Bone marrow (tissue), 2 donors: ENCODE results near the gene FCAR.
"Not testable (repeated sequence)": the region's sequence is repeated elsewhere in the genome, so short reads cannot be mapped to it uniquely, and the experiment has no call there.

Experiments used
- DNase-seq, 2 donors: peaks; one replicate each; lab custom pipeline; 2025; lab: John Stamatoyannopoulos, UW

FCAR gene

DNA sequence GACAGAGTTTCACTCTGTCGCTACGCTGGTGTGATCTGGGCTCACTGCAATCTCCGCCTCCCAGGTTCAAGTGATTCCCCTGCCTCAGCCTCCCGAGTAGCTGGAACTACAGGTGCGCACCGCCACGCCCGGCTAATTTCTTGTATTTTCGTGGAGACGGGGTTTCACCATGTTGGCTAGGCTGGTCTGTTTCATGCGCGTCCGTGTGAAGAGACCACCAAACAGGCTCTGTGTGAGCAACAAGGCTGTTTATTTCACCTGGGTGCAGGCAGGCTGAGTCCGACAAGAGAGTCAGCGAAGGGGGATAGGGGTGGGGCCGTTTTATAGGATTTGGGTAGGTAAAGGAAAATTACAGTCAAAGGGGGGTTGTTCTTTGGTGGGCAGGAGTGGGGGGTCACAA, 20.1 kb downstream of the FCAR start:
- not testable (repeated sequence) for DNase-seq

DNA sequence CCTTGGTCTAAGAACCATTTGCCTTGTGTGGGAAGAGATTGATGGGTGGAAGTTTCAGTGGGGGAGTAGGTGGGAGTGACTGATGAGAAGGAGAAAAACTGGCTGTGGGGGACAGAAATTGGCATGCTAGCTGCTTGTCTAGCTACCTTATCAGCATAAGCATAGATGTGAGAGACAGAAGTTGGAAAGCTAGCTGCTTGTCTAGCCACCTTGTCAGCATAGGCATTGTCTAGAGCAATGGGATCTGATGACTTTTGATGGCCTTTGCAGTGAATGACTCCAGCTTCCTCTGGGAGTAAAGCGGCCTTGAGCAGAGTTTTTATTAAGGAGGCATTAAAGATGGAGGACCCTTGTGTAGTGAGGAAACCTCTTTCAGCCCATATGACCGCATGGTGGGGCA, 22.0 kb downstream of the FCAR start:
- no peak for DNase-seq

DNA sequence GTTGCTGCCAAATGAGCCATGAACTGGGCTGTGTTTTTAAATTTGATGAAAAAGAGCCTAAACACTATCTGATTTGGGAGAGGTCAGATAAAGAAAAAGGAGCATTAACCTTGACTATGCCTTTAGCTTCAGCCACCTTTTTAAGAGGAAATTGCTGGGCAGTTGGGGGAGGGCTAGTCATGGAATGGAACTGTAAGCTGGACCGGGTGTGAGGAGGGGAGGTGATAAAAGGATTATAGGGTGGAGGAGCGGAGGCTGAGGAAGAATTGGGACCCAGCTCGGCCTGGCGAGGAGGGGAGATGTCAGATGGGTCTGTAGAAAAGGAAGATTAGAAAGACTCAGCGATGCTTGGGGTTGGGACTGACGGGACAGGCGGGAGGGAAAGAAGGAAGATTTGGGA, 24.6 kb downstream of the FCAR start:
- not testable (repeated sequence) for DNase-seq

DNA sequence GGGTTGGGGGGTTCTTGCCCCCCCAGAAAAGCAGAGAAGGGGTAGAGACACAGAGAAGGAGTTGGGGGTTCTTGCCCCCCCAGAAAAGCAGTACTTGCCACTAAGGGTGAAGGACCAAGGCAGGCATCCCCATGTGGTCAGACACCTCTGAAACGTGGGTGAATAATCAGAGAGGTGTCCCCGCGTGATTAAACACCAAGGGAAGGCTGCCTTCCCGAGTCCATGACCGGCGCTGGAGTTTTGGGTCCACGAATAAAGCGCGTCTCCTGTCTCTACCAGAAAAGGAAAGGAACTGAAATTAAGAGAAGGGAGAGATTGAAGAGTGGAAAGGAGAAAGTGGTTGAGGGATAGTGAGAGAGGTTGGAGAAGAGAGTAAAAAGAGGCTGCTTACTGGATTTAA, 25.6 kb downstream of the FCAR start:
- DNase-seq, result not testable (repeated sequence)

DNA sequence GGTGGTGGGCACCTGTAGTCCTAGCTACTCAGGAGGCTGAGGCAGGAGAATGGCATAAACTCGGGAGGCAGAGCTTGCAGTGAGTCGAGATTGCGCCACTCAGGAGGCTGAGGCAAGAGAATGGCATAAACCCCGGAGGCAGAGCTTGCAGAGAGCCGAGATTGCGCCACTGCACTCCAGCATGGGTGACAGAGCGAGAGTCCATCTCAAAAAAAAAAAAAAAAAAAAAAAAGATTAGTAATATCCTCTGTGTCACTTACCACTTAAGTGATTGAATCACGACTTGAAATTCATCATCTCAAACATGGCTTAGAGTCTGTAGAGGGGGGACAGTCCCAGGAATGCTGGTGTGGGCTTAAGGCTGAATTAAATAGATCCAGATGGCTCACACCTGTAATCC, 27.1 kb downstream of the FCAR start:
- DNase-seq, result peak in 1 of 2 donors; percentile 20

DNA sequence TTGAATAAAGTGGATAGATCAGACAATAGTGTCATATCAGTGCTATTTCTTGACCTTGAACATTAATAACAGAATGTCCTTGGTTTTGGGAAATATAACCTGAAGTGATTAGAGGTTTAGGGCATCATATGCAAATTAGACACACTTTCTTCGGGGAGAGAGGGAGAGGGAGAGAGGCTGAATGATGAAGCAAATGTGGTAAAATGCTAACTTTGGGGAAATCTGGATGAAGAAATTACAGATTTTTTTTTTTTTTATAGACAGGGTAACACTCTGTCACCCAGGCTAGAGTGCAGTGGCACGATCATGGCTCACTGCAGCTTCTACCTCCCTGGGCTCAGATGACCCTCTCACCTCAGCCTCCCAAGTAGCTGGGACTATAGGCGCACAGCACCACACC, 28.0 kb downstream of the FCAR start:
- DNase-seq, result no peak

DNA sequence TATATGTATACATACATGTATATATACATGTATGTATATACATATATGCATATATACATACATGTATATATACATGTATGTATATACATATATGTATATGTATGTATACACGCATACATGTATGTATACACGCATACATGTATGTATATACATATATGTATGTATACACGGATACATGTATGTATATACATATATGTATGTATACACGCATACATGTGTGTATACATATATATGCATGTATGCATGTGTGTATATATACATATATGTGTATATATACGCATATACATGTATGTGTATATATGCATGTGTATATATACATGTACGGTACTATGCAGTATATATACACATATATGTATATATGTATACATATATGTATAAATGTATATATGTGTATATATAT, 29.3 kb downstream of the FCAR start:
- no peak for DNase-seq

DNA sequence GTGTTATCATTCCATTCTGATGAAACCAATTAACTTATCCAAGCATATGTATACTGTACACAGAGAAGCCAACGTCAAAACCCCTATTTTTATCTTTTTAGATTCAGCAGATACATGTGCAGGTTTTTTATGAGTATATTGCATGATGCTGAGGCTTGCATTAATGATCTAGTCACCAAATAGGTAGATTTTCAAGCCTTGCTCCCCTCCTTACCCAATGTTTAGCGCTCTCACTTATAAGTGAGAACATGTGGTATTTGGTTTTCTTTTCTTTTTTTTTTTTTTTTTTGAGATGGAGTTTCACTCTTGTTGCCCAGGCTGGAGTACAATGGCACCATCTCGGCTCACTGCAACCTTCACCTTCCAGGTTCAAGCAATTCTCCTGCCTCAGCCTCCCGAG, 30.2 kb downstream of the FCAR start:
- not testable (repeated sequence) for DNase-seq

DNA sequence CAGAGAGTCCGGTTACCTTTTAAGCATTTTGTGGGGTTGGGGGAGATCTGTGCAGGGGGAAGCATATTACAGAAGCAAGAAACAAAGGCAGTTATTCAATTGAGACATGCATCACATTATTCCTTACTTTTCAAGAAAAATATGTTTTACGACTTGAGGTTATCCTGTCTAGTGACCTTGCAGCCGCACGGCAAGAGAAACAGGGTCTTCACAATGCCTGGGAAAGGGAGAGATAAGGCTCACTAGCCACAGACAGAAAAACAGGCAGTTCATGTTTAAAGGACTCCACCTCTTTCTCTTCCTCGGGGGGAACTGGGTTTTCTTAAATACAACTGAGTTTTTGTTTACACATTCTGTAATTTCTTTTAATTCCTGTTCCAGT, 31.4 kb downstream of the FCAR start:
- peak in 1 of 2 donors; percentile 25 for DNase-seq

DNA sequence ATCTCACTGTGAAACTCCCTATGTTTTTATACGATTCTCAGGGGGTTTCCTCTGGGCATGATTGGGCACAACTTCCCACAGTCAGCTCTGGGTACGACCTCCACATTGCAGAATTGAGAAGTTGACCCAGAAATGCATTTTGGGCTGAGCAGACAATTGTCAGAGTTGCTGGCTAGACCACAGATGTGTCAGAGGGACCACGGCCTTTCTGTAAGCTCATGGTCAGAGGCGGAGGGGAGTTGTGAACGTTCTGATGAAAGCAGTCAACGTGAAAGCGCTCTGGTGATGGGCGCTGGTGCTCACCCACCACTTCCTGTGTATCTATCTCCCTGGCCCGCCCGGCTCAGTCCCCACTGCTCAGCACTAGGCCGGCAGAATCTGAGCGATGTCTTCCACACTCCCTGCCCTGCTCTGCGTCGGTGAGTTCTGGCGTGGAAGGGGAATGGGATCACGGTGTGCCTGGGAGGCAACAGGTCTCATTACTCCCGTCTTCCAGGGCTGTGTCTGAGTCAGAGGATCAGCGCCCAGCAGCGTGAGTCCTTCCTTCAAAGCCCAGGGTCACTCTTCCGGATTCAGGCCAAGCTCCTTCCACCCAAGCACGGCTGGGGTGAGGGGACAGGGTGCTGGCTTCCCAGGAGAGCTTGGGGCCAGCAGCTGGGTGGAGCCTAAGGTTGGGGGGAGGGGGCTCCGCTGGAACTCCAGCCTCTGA, 31.9 kb downstream of the FCAR start, which contains the start of gene NCR1:
NCR1 (plus strand) TSS at position 346 of the 709 bp plus-strand sequence; CDS start at position 386, 40 bp downstream.
- no peak for DNase-seq

DNA sequence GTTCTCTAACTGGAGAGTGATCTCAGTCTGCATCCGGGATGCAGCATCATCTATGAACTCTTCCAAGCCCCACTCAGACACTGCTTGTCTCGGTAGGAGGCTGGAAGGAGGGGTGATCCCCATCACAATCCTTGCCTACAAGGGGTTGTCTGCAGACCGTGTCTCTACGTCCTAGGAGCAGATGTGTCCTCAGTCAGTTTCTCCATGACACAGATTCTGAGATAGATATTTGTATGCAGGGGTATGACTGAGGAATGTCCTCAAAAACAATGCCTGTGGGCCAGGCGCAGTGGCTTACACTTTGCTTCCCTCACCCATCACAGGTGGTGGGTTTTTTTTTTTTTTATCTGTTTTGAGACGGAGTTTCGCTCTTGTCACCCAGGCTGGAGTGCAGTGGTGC, 32.8 kb downstream of the FCAR start:
- DNase-seq, result no peak

DNA sequence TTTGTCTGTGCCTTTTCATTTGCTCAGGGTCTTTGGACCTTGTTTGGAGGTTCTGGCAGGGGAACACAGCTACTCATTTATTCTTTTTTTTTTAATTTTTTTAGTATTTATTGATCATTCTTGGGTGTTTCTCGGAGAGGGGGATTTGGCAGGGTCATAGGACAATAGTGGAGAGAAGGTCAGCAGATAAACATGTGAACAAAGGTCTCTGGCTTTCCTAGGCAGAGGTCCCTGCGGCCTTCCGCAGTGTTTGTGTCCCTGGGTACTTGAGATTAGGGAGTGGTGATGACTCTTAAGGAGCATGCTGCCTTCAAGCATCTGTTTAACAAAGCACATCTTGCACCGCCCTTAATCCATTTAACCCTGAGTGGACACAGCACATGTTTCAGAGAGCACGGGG, 33.9 kb downstream of the FCAR start:
- DNase-seq, result not testable (repeated sequence)

DNA sequence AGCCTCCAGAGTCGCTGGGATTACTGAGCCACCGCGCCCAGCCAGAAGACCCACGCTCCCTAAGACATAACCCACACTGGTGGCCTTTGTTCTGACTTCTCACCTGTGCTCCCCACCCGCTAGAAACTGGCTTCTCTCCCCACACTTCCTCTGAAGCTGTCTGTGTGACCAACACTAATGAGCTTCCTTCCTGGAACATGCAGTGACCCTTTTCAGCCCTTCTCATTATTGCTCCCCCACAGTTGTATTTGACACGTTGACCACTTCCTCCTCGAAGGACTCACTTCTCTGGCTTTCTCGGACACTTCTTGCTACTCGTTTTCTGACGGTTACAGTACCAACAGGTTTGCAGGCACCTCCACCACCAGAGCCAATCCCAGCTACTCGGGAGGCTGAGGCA, 42.8 kb downstream of the FCAR start:
- DNase-seq, result no peak

DNA sequence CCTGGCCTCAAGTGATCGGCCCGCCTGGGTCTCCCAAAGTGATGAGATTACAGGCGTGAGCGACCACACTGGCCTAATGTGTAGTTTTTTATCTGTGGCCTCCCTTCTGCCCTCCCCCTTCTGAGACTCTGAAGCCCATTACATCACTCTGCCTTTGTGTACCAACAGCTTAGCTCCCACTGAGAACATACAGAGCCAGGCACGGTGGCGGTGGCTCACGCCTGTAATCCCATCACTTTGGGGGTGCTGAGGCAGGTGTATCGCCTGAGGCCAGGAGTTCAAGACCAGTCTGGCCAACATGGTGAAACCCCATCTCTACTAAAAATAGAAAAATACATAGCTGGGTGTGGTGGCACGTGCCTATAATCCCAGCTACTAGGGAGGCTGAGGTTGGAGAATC, 44.5 kb downstream of the FCAR start:
- DNase-seq, result no peak

DNA sequence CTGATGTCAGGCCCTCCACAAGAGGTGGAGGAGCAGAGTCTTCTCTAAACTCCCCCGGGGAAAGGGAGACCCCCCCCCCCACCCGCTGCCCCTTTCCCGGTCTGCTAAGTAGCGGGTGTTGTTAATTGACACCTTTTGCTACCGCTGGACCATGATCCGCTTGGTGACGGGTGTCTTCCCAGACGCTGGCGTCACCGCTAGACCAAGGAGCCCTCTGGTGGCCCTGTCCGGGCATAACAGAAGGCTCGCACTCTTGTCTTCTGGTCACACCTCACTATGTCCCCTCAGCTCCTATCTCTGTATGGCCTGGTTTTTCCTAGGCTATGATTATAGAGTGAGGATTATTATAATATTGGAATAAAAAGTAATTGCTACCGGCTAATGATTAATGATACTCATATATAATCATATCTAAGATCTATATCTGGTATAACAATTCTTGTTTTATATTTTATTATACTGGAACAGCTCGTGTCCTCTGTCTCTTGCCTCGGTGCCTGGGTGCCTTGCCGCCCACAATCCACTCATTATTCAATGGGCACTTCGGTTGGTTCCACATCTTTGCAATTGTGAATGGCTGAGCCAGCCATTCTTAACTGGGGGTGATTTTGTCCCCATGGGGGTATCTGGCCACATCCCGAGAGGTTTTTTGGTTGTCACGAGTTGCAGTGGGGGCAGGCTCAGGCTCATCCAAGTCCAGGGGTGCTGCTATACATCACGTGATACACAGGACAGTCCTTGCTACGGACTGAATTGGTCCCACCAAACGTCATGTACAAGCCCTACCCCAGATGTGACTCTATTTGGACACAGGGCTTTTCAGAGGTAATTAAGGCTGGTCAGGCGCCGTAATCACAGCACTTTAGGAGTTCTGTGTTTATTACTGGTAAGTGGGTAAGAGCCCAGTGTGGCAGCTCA, 45.9 kb downstream of the FCAR start:
- DNase-seq, result peak in 1 of 2 donors; percentile 1

DNA sequence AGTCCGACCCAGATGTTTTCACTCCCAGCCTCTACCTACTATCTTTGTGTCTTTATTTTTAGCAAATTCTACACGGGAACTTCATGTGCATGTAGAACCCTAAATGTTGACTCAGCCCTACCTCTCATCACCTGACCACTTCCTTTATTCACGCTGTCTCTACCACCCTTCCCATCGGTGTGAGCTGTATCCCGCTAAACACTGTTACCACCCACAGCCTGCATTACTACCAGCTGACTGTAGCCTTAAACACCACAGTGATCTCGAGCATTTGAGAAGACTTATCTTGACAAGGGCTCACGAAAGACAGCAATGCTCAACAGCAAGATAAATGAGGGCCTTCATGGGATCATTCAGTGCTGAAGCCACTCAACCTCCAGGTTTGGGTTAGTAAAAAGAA, 47.0 kb downstream of the FCAR start:
- no peak for DNase-seq

DNA sequence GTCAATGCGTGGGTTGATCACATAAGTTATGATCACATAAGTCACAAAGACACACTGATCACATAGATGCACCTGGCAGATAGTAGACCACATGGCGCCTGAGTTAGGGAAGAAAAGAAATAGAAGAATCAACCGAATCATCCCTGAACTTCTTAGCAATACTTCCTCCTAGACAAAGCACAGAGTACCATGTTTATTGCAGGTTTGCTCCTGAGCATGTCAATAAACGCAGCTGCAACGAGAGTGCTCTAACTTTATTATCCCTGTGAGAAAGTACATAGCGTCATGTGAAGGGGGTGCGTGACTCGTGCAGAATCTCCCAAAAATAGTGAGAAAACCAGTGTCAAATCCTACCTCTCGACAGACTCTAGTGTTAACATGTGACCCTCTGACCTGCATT, 49.2 kb downstream of the FCAR start:
- DNase-seq, result no peak

DNA sequence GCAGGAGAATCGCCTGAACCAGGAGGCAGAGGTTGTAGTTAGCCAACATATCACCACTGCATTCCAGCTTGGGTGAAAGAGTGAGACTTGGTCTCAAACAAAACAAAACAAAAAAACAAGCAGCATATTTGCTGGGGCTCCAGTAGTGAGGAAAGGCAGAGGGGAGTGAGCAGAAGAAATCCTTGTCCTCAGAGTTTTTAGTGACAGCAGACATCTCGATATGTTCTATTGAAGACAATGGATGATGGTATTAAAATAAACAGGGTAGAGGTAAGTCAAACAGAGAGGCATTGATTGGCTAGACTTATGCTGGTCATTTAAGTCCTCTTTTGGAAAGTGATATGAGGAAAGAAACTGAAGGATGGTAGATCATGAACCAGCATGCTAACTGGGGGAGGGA, 54.3 kb downstream of the FCAR start:
- DNase-seq, result no peak

DNA sequence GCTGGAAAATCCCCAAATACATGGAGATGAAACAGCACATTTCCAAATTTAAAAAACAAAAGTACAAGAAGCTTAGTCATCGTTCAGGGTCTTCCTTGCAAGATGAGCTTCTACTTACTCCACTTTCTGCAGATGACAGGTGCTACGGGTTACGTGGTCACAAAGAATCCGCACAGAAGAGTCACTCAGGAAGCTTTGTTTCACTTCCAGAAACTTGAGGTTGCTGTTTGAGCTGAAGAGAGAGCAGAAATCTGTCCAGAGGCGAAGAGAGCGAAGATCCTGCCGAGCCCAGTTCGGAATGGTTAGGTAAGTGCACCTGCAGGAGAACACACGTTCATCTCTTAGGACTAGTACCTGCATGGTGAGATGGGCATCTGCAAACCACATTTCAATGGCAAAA, 63.9 kb downstream of the FCAR start:
- peak in 1 of 2 donors; percentile 38 for DNase-seq

DNA sequence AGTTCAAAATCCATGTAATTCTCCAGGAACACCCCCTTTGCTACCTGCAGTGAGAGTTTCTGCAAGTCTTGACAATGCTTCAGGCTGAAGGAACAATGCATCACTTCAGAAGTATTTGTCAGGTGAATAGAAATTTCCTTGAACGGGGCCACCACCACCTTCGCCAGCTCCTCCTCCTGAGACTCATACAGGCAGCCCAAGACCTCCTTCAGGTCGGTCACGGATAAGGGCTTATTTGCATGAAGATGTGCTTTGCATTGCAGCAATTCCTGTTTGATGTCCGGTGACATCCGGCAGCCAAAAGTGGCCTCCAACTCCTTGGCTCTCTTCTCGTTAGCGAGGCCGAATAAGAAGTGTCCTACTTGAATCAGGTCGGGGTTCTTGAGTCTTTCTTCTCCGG, 64.9 kb downstream of the FCAR start:
- DNase-seq, result no peak

DNA sequence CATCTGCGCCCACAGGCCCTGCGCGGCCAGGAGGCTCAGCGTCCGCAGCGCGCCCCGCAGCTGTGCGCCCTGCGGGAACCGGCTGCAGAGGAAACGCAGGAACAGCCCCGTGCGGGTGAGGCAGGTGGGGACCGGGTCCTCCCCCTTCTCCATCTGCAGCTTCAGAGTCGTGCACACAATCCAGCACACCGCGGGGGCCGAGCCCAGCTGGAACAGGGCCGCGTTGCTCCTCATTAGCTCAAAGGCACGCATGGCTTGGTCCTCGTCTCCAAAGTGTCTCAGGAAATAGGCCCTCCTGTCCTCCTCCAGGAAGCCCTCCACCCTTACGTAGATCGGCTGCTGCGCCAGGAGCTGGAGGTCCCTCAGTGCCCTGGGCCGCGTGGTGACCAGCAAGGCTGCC, 65.5 kb downstream of the FCAR start:
- DNase-seq, result not testable (repeated sequence)
